Measurements from ENCODE around the gene RILPL1.

DNA sequence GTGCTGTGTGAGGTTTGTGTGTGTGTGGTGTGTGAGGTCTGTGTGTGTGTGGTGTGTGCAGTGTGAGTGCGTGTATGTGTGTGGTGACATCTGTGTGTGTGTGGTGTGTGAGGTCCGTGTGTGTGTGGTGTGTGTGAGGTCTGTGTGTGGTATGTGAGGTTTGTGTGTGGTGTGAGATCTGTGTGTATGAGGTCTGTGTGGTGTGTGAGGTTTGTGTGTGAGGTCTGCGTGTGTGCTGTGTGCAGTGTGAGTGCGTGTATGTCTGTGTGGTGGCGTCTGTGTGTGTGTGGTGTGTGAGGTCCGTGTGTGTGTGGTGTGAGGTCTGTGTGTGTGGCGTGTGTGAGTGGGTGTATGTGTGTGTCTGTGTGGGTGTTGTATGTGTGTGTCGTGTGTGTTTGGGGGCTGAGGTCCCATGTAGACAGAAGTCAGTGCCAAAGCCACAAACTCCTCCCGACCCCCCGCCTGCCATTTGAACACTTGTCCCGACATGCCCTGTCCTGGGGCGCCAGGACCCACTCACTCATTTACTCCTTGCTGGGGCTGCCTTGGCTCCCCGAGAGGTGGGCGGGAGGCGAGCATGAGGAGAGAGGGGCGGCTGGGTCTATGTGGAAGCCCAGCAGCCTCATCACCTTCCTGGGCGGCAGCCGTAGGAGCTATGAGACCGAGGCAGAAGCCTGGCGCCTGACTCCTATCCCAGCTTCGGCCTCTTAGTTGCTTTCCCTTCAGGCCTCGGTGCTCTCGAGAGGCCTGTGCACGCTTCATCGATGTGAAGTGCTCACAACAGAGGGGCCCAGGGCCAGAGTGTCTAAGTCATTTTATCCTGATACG lies 20.5 kb downstream of the RILPL1 start:
- TF ChIP-seq, protein P1, sequence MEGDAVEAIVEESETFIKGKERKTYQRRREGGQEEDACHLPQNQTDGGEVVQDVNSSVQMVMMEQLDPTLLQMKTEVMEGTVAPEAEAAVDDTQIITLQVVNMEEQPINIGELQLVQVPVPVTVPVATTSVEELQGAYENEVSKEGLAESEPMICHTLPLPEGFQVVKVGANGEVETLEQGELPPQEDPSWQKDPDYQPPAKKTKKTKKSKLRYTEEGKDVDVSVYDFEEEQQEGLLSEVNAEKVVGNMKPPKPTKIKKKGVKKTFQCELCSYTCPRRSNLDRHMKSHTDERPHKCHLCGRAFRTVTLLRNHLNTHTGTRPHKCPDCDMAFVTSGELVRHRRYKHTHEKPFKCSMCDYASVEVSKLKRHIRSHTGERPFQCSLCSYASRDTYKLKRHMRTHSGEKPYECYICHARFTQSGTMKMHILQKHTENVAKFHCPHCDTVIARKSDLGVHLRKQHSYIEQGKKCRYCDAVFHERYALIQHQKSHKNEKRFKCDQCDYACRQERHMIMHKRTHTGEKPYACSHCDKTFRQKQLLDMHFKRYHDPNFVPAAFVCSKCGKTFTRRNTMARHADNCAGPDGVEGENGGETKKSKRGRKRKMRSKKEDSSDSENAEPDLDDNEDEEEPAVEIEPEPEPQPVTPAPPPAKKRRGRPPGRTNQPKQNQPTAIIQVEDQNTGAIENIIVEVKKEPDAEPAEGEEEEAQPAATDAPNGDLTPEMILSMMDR (conservative IDR thresholded peaks at IDR 0.05; ENCODE audit: low read length) = no peak
- no peak for TF ChIP-seq EZH2phosphoT487 (IDR thresholded peaks at IDR 0.05; ENCODE audit: borderline replicate concordance, low read depth, low read length)
